ENCODE measurements around the gene GCAT. TPM values are rescaled to one million over a fixed set of nuclear protein-coding genes. Genes with fewer than 3 reads are reported as not detected.
A peak's percentile ranks its signal among the peaks of the same experiment; 100 is the strongest.

The GCAT gene
- total and polyA plus RNA-seq, 2 of the 13 experiments (the other 11 are each of a cell fraction or from before 2014, with no cell fraction given), result 28.0 to 50.3 TPM

GRCh38 chr22:37843741-37844089, 36.0 kb downstream of the GCAT start (continued):
- TF ChIP-seq AGO1 (IDR thresholded peaks at IDR 0.05; ENCODE audit: low read depth, low read length, poor library complexity, severe bottlenecking), result peak; percentile 36
- TF ChIP-seq DMTF1 (CRISPR knock-in tag; IDR thresholded peaks at IDR 0.05), result no peak
- TF ChIP-seq ZNF496 (CRISPR knock-in tag; IDR thresholded peaks at IDR 0.05; ENCODE audit: insufficient replicate concordance), result no peak
- no peak for TF ChIP-seq MYC (CRISPR knock-in tag; IDR thresholded peaks at IDR 0.05; ENCODE audit: borderline replicate concordance)
- no peak for TF ChIP-seq ZNF703 (CRISPR knock-in tag; IDR thresholded peaks at IDR 0.05; ENCODE audit: borderline replicate concordance)
- no peak for TF ChIP-seq DRAP1 (CRISPR knock-in tag; IDR thresholded peaks at IDR 0.05)
- TF ChIP-seq SIN3B (IDR thresholded peaks at IDR 0.05; ENCODE audit: low read length), result no peak
- no peak for TF ChIP-seq NR0B2 (CRISPR knock-in tag; IDR thresholded peaks at IDR 0.05)
- TF ChIP-seq ZBTB39 (CRISPR knock-in tag; IDR thresholded peaks at IDR 0.05), result no peak
- TF ChIP-seq HOXA3 (CRISPR knock-in tag; IDR thresholded peaks at IDR 0.05), result peak; percentile 25; the same call in 1 of the 2 replicates
- TF ChIP-seq SMYD3 (CRISPR knock-in tag; IDR thresholded peaks at IDR 0.05), result no peak
- no peak for TF ChIP-seq ZSCAN12 (CRISPR knock-in tag; IDR thresholded peaks at IDR 0.05)
- no peak for TF ChIP-seq CBX1 (IDR thresholded peaks at IDR 0.05; ENCODE audit: low read depth)
- TF ChIP-seq ZNF251 (CRISPR knock-in tag; IDR thresholded peaks at IDR 0.05), result no peak
- no peak for TF ChIP-seq ZNF543 (CRISPR knock-in tag; IDR thresholded peaks at IDR 0.05)
- peak; percentile 4; the same call in 1 of the 2 replicates for TF ChIP-seq ZNF710 (CRISPR knock-in tag; IDR thresholded peaks at IDR 0.05; ENCODE audit: borderline replicate concordance)
- no peak for TF ChIP-seq CENPX (CRISPR knock-in tag; IDR thresholded peaks at IDR 0.05)
- TF ChIP-seq KLF6 (CRISPR knock-in tag; IDR thresholded peaks at IDR 0.05), result no peak
- no peak for TF ChIP-seq ARID5B (CRISPR knock-in tag; IDR thresholded peaks at IDR 0.05)
